Renal cortex interstitium (tissue), 11 donors: Measurements from ENCODE around the gene ALAS2. TPM values are rescaled to one million over a fixed set of nuclear protein-coding genes. Genes with fewer than 3 reads are reported as not detected.

Experiments
- DNase-seq, 11 donors: peaks; one replicate each; pipeline ENCODE4 v3.0.0-alpha.2; 2013; ENCODE audit warnings: low read depth in 9 of 11, low spot score in 4 of 11; ENCODE audit errors: extremely low read depth in 1 of 11
- polyA plus RNA-seq, 3 donors: library from polyadenylated mRNA; unstranded; fragments of 120-200 nt; gene quantifications; one replicate each; pipeline ENCODE4 v1.2.1, GENCODE V29; 2013; ENCODE audit not compliant: insufficient read length in 3 of 3

The ALAS2 gene
- polyA plus RNA-seq, 3 donors: 10.5 to 25.7 (median 13.5) TPM

- no peak for DNase-seq
These were observed 65.8 kb downstream of the ALAS2 start for GRCh38 chrX:54964766-54965497.

- no peak for DNase-seq
These were observed 69.0 kb downstream of the ALAS2 start for GRCh38 chrX:54961750-54962149.

Other genes starting within 250 kb of the ALAS2 start
- gene ITIH6, start 232.7 kb downstream of the ALAS2 start, polyA plus RNA-seq: under 1 TPM in 2 of 3 donors, not detected in 1; 0.03 to 0.05 TPM
- gene MAGED2, start 223.2 kb downstream of the ALAS2 start, polyA plus RNA-seq: 100 to 1,000 TPM; 651 to 783 (median 710) TPM
- gene TRO, start 110.2 kb downstream of the ALAS2 start, polyA plus RNA-seq: 100 to 1,000 TPM; 115 to 127 (median 119) TPM
- under 1 TPM; 0.48 to 0.64 (median 0.60) TPM for gene PFKFB1, start 36.8 kb downstream of the ALAS2 start, polyA plus RNA-seq
- gene APEX2, start 30.6 kb downstream of the ALAS2 start, polyA plus RNA-seq: 10 to 100 TPM; 14.1 to 18.6 (median 15.1) TPM
- gene PAGE2B, start 44.1 kb upstream of the ALAS2 start, polyA plus RNA-seq: not detected
- under 1 TPM in 1 of 3 donors, not detected in 2; 0.36 TPM for gene PAGE2, start 58.0 kb upstream of the ALAS2 start, polyA plus RNA-seq
- gene PAGE5, start 189.4 kb upstream of the ALAS2 start, polyA plus RNA-seq: not detected
- not detected for gene PAGE3, start 233.9 kb upstream of the ALAS2 start, polyA plus RNA-seq